ENCODE measurements around the gene NDUFA7.
"Not testable (repeated sequence)": the region's sequence is repeated elsewhere in the genome, so short reads cannot be mapped to it uniquely, and the experiment has no call there.

The NDUFA7 gene

GRCh38 chr19:8355631-8356402 lies 34.6 kb upstream of the NDUFA7 start:
- Mint-ChIP-seq H3K27me3 (ENCODE audit: low read depth, poor library complexity) (peaks cover 21% of the 10 kb centered on the region), H3K4me1 (peaks cover 31% of the 10 kb centered on the region), H3K4me3 (no peak overlapping the region), H3K36me3 (ENCODE audit: low read depth) (peaks cover 4% of the 10 kb centered on the region), H3K27ac (no peak overlapping the region), H3K9me3 (peaks cover 8% of the 10 kb centered on the region)
- no peak for DNase-seq
- TF ChIP-seq CTCF (IDR thresholded peaks at IDR 0.05) = no peak

GRCh38 chr19:8352845-8353244 lies 31.7 kb upstream of the NDUFA7 start:
- H3K36me3 Mint-ChIP-seq (ENCODE audit: low read depth); H3K9me3 Mint-ChIP-seq; H3K27ac Mint-ChIP-seq; DNase-seq; H3K4me3 Mint-ChIP-seq: not testable (repeated sequence)
- peaks cover 34% of the 10 kb centered on the region for H3K27me3 Mint-ChIP-seq (ENCODE audit: low read depth, poor library complexity)
- H3K4me1 Mint-ChIP-seq = peaks cover 35% of the 10 kb centered on the region

- Mint-ChIP-seq H3K27me3 (ENCODE audit: low read depth, poor library complexity) (peaks cover 34% of the 10 kb centered on the region), H3K4me1 (peaks cover 39% of the 10 kb centered on the region)
- no peak for DNase-seq
Observed at GRCh38 chr19:8352134-8352827, 31.1 kb upstream of the NDUFA7 start.

GRCh38 chr19:8349629-8350372 lies 28.6 kb upstream of the NDUFA7 start:
- H3K27me3 Mint-ChIP-seq (ENCODE audit: low read depth, poor library complexity) = peaks cover 45% of the 10 kb centered on the region

More at GRCh38 chr19:8352134-8352827, 31.1 kb upstream of the NDUFA7 start:
- Mint-ChIP-seq H3K36me3 (ENCODE audit: low read depth) (peaks cover 4% of the 10 kb centered on the region), H3K9me3 (peaks cover 8% of the 10 kb centered on the region), H3K4me3 (peak overlapping the region; percentile 68), H3K27ac (peak overlapping the region; percentile 51)
- no peak for TF ChIP-seq CTCF (IDR thresholded peaks at IDR 0.05)

GRCh38 chr19:8343483-8343844 lies 22.3 kb upstream of the NDUFA7 start:
- Mint-ChIP-seq H3K27me3 (ENCODE audit: low read depth, poor library complexity) (peaks cover 55% of the 10 kb centered on the region), H3K36me3 (ENCODE audit: low read depth) (no peaks in the 10 kb centered on the region), H3K4me1 (peaks cover 31% of the 10 kb centered on the region), H3K27ac (no peak overlapping the region), H3K4me3 (peak overlapping the region; percentile 74), H3K9me3 (no peaks in the 10 kb centered on the region)
- no peak for TF ChIP-seq CTCF (IDR thresholded peaks at IDR 0.05)
- DNase-seq = no peak

More at GRCh38 chr19:8349629-8350372, 28.6 kb upstream of the NDUFA7 start:
- H3K4me3 Mint-ChIP-seq; H3K9me3 Mint-ChIP-seq; DNase-seq; H3K36me3 Mint-ChIP-seq (ENCODE audit: low read depth); H3K27ac Mint-ChIP-seq: not testable (repeated sequence)
- peaks cover 30% of the 10 kb centered on the region for H3K4me1 Mint-ChIP-seq

GRCh38 chr19:8342684-8343482 lies 21.7 kb upstream of the NDUFA7 start, which contains the start of gene KANK3:
TSS of gene KANK3 (minus strand) at chr19:8343262. CDS start at chr19:8337828, 5,434 bp downstream.
- H3K36me3 Mint-ChIP-seq (ENCODE audit: low read depth) = no peaks in the 10 kb centered on the region
- no peaks in the 10 kb centered on the region for H3K9me3 Mint-ChIP-seq
- H3K27me3 Mint-ChIP-seq (ENCODE audit: low read depth, poor library complexity) = peaks cover 61% of the 10 kb centered on the region
- H3K27ac Mint-ChIP-seq = no peak within 1 kb of the TSS
- peak within 1 kb of the TSS; percentile 74 for H3K4me3 Mint-ChIP-seq
- H3K4me1 Mint-ChIP-seq = peaks cover 35% of the 10 kb centered on the region
- TF ChIP-seq CTCF (IDR thresholded peaks at IDR 0.05) = no peak
- DNase-seq = peak; percentile 97
